Ishikawa (cell line): ENCODE results near the gene ANK3.

Source experiments
- CEBPB ChIP-seq: IDR thresholded peaks from 2 replicates; pipeline ENCODE4 v1.6.1; 2012
- CREB1 ChIP-seq: IDR thresholded peaks from 2 replicates; pipeline ENCODE4 v1.6.1; 2012; ENCODE audit warnings: low read depth
- EGR1 ChIP-seq: IDR thresholded peaks from 2 replicates; pipeline ENCODE4 v1.6.1; 2012
- EP300 ChIP-seq: IDR thresholded peaks from 2 replicates; pipeline ENCODE4 v1.6.1; 2012; ENCODE audit warnings: borderline replicate concordance
- FOXM1 ChIP-seq: IDR thresholded peaks from 2 replicates; pipeline ENCODE4 v1.6.1; 2012; ENCODE audit warnings: low read depth, borderline replicate concordance
- NFIC ChIP-seq: IDR thresholded peaks from 2 replicates; pipeline ENCODE4 v1.6.1; 2012
- RAD21 ChIP-seq: IDR thresholded peaks from 2 replicates; pipeline ENCODE4 v1.6.1; 2012; ENCODE audit warnings: low read depth
- TAF1 ChIP-seq: IDR thresholded peaks from 2 replicates; pipeline ENCODE4 v1.6.1; 2012; ENCODE audit warnings: low read depth, mild to moderate bottlenecking
- TCF12 ChIP-seq: IDR thresholded peaks from 2 replicates; pipeline ENCODE4 v1.6.1; 2012; ENCODE audit warnings: low read depth
- TEAD4 ChIP-seq: IDR thresholded peaks from 2 replicates; pipeline ENCODE4 v1.6.1; 2012
- USF1 ChIP-seq: IDR thresholded peaks from 2 replicates; pipeline ENCODE4 v1.6.1; 2012
- YY1 ChIP-seq: IDR thresholded peaks from 2 replicates; pipeline ENCODE4 v1.6.1; 2012; ENCODE audit warnings: low read depth
- ZBTB7A ChIP-seq: IDR thresholded peaks from 2 replicates; pipeline ENCODE4 v1.6.1; 2012; ENCODE audit warnings: low read depth
- TF ChIP-seq, protein P1 (sequence below): IDR thresholded peaks from 2 replicates; pipeline ENCODE4 v1.6.1; 2012; ENCODE audit warnings: low read depth, mild to moderate bottlenecking
- TF ChIP-seq, protein P2 (sequence below): IDR thresholded peaks from 2 replicates; pipeline ENCODE4 v1.6.1; 2012

The ANK3 gene

GRCh38 chr10:60389413-60390025 lies at the start of gene ANK3:
TSS of gene ANK3 (minus strand) at chr10:60389875. CDS start at chr10:60389538, 337 bp downstream.
- TF ChIP-seq RAD21 (no peak), YY1 (no peak), ZBTB7A (no peak), EGR1 (no peak), FOXM1 (no peak), TAF1 (no peak)
- TF ChIP-seq, protein P1, sequence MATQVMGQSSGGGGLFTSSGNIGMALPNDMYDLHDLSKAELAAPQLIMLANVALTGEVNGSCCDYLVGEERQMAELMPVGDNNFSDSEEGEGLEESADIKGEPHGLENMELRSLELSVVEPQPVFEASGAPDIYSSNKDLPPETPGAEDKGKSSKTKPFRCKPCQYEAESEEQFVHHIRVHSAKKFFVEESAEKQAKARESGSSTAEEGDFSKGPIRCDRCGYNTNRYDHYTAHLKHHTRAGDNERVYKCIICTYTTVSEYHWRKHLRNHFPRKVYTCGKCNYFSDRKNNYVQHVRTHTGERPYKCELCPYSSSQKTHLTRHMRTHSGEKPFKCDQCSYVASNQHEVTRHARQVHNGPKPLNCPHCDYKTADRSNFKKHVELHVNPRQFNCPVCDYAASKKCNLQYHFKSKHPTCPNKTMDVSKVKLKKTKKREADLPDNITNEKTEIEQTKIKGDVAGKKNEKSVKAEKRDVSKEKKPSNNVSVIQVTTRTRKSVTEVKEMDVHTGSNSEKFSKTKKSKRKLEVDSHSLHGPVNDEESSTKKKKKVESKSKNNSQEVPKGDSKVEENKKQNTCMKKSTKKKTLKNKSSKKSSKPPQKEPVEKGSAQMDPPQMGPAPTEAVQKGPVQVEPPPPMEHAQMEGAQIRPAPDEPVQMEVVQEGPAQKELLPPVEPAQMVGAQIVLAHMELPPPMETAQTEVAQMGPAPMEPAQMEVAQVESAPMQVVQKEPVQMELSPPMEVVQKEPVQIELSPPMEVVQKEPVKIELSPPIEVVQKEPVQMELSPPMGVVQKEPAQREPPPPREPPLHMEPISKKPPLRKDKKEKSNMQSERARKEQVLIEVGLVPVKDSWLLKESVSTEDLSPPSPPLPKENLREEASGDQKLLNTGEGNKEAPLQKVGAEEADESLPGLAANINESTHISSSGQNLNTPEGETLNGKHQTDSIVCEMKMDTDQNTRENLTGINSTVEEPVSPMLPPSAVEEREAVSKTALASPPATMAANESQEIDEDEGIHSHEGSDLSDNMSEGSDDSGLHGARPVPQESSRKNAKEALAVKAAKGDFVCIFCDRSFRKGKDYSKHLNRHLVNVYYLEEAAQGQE = no peak

- no peak for TF ChIP-seq CEBPB
- no peak for TF ChIP-seq EP300
- TF ChIP-seq ZBTB7A = no peak
- TF ChIP-seq RAD21 = peak; percentile 91
- TF ChIP-seq USF1 = no peak
Measured at GRCh38 chr10:60434418-60435046, 44.9 kb upstream of the ANK3 start.

DNA sequence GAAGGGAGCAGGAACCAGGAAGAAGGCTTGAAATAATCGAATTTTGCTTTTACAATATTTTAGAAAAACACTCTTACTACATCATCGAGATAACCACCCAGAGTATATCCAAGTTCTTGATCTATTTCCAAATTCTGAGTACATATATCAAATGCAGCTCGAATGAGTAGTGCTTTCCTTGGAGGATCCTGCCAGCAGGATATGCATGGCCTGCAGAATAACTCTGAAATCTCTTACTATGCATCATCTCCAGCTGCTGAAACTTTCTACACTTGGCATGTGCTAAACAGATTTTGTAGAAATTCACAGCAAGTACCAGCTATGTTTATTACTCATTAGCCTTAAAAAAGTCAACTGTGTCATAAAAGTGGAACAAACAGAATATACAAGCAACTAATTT lies 44.0 kb upstream of the ANK3 start:
- TF ChIP-seq TEAD4 (no peak), RAD21 (no peak), TCF12 (no peak), USF1 (no peak)

- no peak for TF ChIP-seq CEBPB
- TF ChIP-seq ZBTB7A = no peak
- TF ChIP-seq USF1 = no peak
- no peak for TF ChIP-seq EGR1
- TF ChIP-seq, protein P1 = no peak
- no peak for TF ChIP-seq FOXM1
- TF ChIP-seq TCF12 = no peak
- TF ChIP-seq CREB1 = no peak
- TF ChIP-seq EP300 = no peak
- TF ChIP-seq YY1 = no peak
- TF ChIP-seq RAD21 = no peak
- TF ChIP-seq TEAD4 = no peak
Measured at GRCh38 chr10:60430836-60431597, 41.3 kb upstream of the ANK3 start.

DNA sequence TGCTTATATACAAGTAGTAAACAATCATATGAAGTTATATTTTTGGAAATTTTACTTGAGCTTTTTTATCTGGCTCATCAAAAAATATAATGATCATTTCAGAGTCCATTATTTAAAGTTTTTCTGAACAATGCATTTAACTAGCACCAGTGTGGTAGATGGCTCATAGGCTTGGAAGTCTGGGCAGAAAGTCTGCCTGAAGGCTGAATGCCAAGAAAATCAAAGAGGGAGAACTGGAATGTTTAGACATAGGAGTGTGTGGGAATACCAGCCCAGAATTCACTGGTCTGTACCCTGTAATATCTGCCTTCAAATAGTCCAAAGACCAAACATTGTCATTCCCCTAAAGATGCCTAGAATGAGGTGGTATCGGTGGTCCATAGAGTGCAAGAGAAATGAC lies 40.3 kb upstream of the ANK3 start:
- TF ChIP-seq TAF1 = no peak
- TF ChIP-seq CREB1 = no peak
- TF ChIP-seq EP300 = no peak
- TF ChIP-seq, protein P2, sequence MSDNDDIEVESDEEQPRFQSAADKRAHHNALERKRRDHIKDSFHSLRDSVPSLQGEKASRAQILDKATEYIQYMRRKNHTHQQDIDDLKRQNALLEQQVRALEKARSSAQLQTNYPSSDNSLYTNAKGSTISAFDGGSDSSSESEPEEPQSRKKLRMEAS = no peak
- TF ChIP-seq NFIC = peak; percentile 34
- no peak for TF ChIP-seq YY1
